GM23338 (cell line): ENCODE measurements around the gene SLC39A11. TPM values are rescaled to one million over a fixed set of nuclear protein-coding genes. Genes with fewer than 3 reads are reported as not detected.

Experiments
- ATAC-seq: fragments of 200-7000 bp; cut with Tn5 transposase; 3 replicates; pipeline ENCODE4 v1.9.1; 2020
- DNase-seq: peaks from one replicate; pipeline ENCODE4 v3.0.0-alpha.2; 2015; ENCODE audit warnings: low spot score
- H2AFZ ChIP-seq: fragments of 200-600 bp; sonication (generic); 2 replicates; pipeline ENCODE4 v1.8.0; 2016; ENCODE audit warnings: antibody characterized with exemption, mild to moderate bottlenecking, moderate library complexity
- H3F3A ChIP-seq: fragments of 200-600 bp; sonication (generic); replicated peaks from 2 replicates; pipeline ENCODE4 v1.8.0; 2017; ENCODE audit warnings: antibody characterized with exemption, mixed run types, low read depth
- H3K27ac ChIP-seq: fragments of 200-600 bp; sonication (generic); 2 replicates; pipeline ENCODE4 v1.6.1; 2016; ENCODE audit warnings: low read depth
- H3K27me3 ChIP-seq: fragments of 200-600 bp; sonication (generic); 2 replicates; pipeline ENCODE4 v1.8.0; 2016; ENCODE audit warnings: mild to moderate bottlenecking, mixed run types, moderate library complexity; ENCODE audit not compliant: insufficient read depth
- H3K36me3 ChIP-seq: fragments of 200-600 bp; sonication (generic); 2 replicates; pipeline ENCODE4 v1.8.0; 2016; ENCODE audit warnings: mild to moderate bottlenecking; ENCODE audit not compliant: insufficient read depth
- H3K4me1 ChIP-seq: fragments of 200-600 bp; sonication (generic); 2 replicates; pipeline ENCODE4 v1.8.0; 2016; ENCODE audit warnings: mild to moderate bottlenecking, moderate library complexity; ENCODE audit not compliant: insufficient read depth
- H3K4me2 ChIP-seq: fragments of 200-600 bp; sonication (generic); 2 replicates; pipeline ENCODE4 v1.7.1; 2017; ENCODE audit warnings: mixed run types
- H3K4me3 ChIP-seq: fragments of 200-600 bp; sonication (generic); 2 replicates; pipeline ENCODE4 v1.6.1; 2016; ENCODE audit warnings: mixed run types
- H3K79me2 ChIP-seq: fragments of 200-600 bp; sonication (generic); replicated peaks from 2 replicates; pipeline ENCODE4 v1.8.0; 2017; ENCODE audit warnings: mild to moderate bottlenecking; ENCODE audit not compliant: insufficient read depth
- H3K9me2 ChIP-seq: fragments of 200-600 bp; sonication (generic); 2 replicates; pipeline ENCODE4 v1.8.0; 2017; ENCODE audit not compliant: insufficient read depth
- H4K20me1 ChIP-seq: fragments of 200-600 bp; sonication (generic); replicated peaks from 2 replicates; pipeline ENCODE4 v1.8.0; 2017; ENCODE audit warnings: mild to moderate bottlenecking; ENCODE audit not compliant: insufficient read depth
- H3K27ac Mint-ChIP-seq: 2 replicates; pipeline ENCODE4 v1.8.0; 2020; ENCODE audit warnings: inconsistent platforms, mild to moderate bottlenecking, moderate library complexity, mixed read lengths
- H3K27me3 Mint-ChIP-seq: 3 replicates; pipeline ENCODE4 v1.8.0; 2022; ENCODE audit warnings: low read depth, mild to moderate bottlenecking, moderate library complexity, mixed read lengths, inconsistent platforms; ENCODE audit not compliant: insufficient read depth, poor library complexity
- H3K36me3 Mint-ChIP-seq: 3 replicates; pipeline ENCODE4 v1.8.0; 2021; ENCODE audit warnings: low read depth, mild to moderate bottlenecking, inconsistent platforms, moderate library complexity, mixed read lengths
- H3K4me1 Mint-ChIP-seq: 3 replicates; pipeline ENCODE4 v1.8.0; 2020; ENCODE audit warnings: mild to moderate bottlenecking, inconsistent platforms, mixed read lengths
- H3K4me3 Mint-ChIP-seq: 3 replicates; pipeline ENCODE4 v1.8.0; 2021; ENCODE audit warnings: moderate library complexity, mild to moderate bottlenecking, inconsistent platforms, mixed read lengths
- H3K9me3 Mint-ChIP-seq: 3 replicates; pipeline ENCODE4 v1.8.0; 2020; ENCODE audit warnings: moderate library complexity, mild to moderate bottlenecking, inconsistent platforms, mixed read lengths
- CREB1 ChIP-seq: fragments of 250-450 bp; sonication (Bioruptor Pico); IDR thresholded peaks from 2 replicates; pipeline ENCODE4 v1.5.0; 2020; ENCODE audit warnings: low read depth, mild to moderate bottlenecking, moderate library complexity
- EZH2 ChIP-seq: fragments of 200-600 bp; sonication (generic); IDR thresholded peaks from one replicate; pipeline ENCODE4 v1.8.0; 2017; ENCODE audit warnings: antibody characterized with exemption, mild to moderate bottlenecking, low read depth; ENCODE audit not compliant: unreplicated experiment
- EZH2phosphoT487 ChIP-seq: fragments of 200-600 bp; sonication (generic); IDR thresholded peaks from one replicate; pipeline ENCODE4 v1.8.1; 2018; ENCODE audit warnings: antibody characterized with exemption; ENCODE audit not compliant: unreplicated experiment
- JUNB ChIP-seq: IDR thresholded peaks from one replicate; pipeline ENCODE4 v1.6.1; 2016; ENCODE audit warnings: antibody characterized with exemption; ENCODE audit not compliant: unreplicated experiment
- NANOG ChIP-seq: IDR thresholded peaks from 2 replicates; pipeline ENCODE4 v1.6.1; 2016; ENCODE audit warnings: antibody characterized with exemption, borderline replicate concordance
- POLR2AphosphoS5 ChIP-seq: IDR thresholded peaks from 2 replicates; pipeline ENCODE4 v1.6.1; 2016; ENCODE audit warnings: antibody characterized with exemption, low read depth
- STAT1 ChIP-seq: IDR thresholded peaks from one replicate; pipeline ENCODE4 v1.6.1; 2016; ENCODE audit warnings: antibody characterized with exemption; ENCODE audit not compliant: unreplicated experiment
- ZNF114 ChIP-seq: fragments of 250-450 bp; sonication (Bioruptor Pico); IDR thresholded peaks from 2 replicates; pipeline ENCODE4 v1.5.0; 2020; ENCODE audit warnings: mild to moderate bottlenecking, moderate library complexity
- ZNF331 ChIP-seq: fragments of 250-450 bp; sonication (Bioruptor Pico); IDR thresholded peaks from 2 replicates; pipeline ENCODE4 v1.5.0; 2020; ENCODE audit warnings: low read depth, mild to moderate bottlenecking, moderate library complexity
- polyA plus RNA-seq: library from polyadenylated mRNA; unstranded; fragments of >200 nt; fragmentation: Nextera tagmentation; extraction: Ambion mirVana; gene quantifications from 2 replicates; pipeline ENCODE4 v1.2.1, GENCODE V29; 2016
- total RNA-seq: library from RNA; depleted of rRNA; stranded (reverse); fragments of >200 nt; shearing (Covaris generic); gene quantifications from 2 replicates; pipeline ENCODE4 v1.2.3, GENCODE V29; 2014
- TF ChIP-seq, protein P1 (sequence below), 2 experiments: fragments of 200-600 bp in 1 of 2; sonication (generic) in 1 of 2; conservative IDR thresholded peaks; 2 replicates each; pipeline versions ENCODE4 v1.5.1 to v1.6.1; 2016 to 2017; ENCODE audit warnings: antibody characterized with exemption in 2 of 2, low read depth in 2 of 2, mild to moderate bottlenecking in 2 of 2, moderate library complexity in 1 of 2
- TF ChIP-seq, protein P2 (sequence below): fragments of 250-450 bp; sonication (Bioruptor Pico); IDR thresholded peaks from 2 replicates; pipeline ENCODE4 v1.5.0; 2020; ENCODE audit warnings: mild to moderate bottlenecking, moderate library complexity
- TF ChIP-seq, protein P3 (sequence below): IDR thresholded peaks from one replicate; pipeline ENCODE4 v1.6.1; 2018; ENCODE audit warnings: antibody characterized with exemption; ENCODE audit not compliant: unreplicated experiment
- TF ChIP-seq, protein P4 (sequence below): IDR thresholded peaks from 2 replicates; pipeline ENCODE4 v1.6.1; 2016; ENCODE audit warnings: antibody characterized with exemption

SLC39A11 gene
- total and polyA plus RNA-seq, 2 experiments from 2014 or later, result 10.8 to 18.1 TPM

DNA sequence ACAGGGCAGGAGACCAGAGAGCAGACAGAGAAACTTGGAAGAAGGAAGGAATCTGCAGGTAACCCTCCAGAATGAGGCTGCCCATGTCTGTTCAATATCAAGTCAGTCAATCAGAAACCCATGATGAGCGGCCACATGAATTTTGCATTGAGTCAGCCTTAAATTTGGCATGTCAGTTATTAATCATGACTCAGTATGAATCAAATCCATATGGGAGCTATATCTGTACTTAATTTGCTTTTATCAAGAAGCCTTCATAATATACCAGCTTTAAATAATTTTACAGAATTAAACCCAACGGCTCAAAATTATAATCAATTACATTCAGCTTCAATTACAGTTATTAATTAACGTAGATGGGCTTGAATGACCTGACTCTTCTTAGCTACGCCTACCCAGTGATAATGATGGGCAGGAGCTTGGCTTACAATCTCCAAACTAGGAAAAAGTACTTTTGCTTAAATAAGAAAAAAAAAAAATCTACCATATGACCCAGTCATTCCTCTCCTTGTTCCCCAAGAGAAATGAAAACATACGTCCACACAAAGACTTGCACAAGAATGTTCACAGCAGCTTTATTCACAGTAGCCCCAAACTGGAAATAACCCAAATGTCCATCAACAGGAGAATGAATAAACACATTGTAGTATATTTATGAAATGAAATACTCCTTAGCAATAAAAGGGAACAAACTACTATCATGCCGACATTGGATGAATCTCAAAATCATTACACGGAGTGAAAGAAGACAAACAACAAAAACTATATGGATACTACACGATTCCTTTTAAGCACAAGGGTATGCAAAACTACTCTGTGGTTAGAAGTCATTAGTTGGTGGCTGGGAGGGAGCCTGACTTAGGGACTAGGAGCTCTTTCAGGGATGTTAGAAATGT, 48.6 kb downstream of the SLC39A11 start:
- no peaks in the 10 kb centered on the region for H4K20me1 ChIP-seq
- no peak overlapping the region for H3K4me3 Mint-ChIP-seq
- H3K36me3 Mint-ChIP-seq, result 0 out of 3 replicates have a peak, but pooled peaks cover 3% of the 10 kb centered on the region
- no peaks in the 10 kb centered on the region; the same call in 1 of the 2 replicates for H3K79me2 ChIP-seq
- no peak overlapping the region for H2AFZ ChIP-seq
- H3K27me3 ChIP-seq, result no peaks in the 10 kb centered on the region
- H3K27ac ChIP-seq, result no peak overlapping the region
- H3K27me3 Mint-ChIP-seq, result no peaks in the 10 kb centered on the region
- H3K9me3 Mint-ChIP-seq, result peaks cover 4% of the 10 kb centered on the region; the same call in 1 of the 3 replicates
- no peaks in the 10 kb centered on the region for H3F3A ChIP-seq
- no peak overlapping the region for H3K27ac Mint-ChIP-seq
- TF ChIP-seq EZH2phosphoT487 (no peak), NANOG (no peak), ZNF331 (CRISPR knock-in tag) (no peak), ZNF114 (CRISPR knock-in tag) (no peak), STAT1 (no peak), EZH2 (no peak), JUNB (no peak), POLR2AphosphoS5 (no peak), CREB1 (CRISPR knock-in tag) (no peak)
- TF ChIP-seq, protein P1, sequence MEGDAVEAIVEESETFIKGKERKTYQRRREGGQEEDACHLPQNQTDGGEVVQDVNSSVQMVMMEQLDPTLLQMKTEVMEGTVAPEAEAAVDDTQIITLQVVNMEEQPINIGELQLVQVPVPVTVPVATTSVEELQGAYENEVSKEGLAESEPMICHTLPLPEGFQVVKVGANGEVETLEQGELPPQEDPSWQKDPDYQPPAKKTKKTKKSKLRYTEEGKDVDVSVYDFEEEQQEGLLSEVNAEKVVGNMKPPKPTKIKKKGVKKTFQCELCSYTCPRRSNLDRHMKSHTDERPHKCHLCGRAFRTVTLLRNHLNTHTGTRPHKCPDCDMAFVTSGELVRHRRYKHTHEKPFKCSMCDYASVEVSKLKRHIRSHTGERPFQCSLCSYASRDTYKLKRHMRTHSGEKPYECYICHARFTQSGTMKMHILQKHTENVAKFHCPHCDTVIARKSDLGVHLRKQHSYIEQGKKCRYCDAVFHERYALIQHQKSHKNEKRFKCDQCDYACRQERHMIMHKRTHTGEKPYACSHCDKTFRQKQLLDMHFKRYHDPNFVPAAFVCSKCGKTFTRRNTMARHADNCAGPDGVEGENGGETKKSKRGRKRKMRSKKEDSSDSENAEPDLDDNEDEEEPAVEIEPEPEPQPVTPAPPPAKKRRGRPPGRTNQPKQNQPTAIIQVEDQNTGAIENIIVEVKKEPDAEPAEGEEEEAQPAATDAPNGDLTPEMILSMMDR (conservative IDR thresholded peaks at IDR 0.05; ENCODE audit: low read depth in 2 of 2), result no peak
- TF ChIP-seq, protein P2, sequence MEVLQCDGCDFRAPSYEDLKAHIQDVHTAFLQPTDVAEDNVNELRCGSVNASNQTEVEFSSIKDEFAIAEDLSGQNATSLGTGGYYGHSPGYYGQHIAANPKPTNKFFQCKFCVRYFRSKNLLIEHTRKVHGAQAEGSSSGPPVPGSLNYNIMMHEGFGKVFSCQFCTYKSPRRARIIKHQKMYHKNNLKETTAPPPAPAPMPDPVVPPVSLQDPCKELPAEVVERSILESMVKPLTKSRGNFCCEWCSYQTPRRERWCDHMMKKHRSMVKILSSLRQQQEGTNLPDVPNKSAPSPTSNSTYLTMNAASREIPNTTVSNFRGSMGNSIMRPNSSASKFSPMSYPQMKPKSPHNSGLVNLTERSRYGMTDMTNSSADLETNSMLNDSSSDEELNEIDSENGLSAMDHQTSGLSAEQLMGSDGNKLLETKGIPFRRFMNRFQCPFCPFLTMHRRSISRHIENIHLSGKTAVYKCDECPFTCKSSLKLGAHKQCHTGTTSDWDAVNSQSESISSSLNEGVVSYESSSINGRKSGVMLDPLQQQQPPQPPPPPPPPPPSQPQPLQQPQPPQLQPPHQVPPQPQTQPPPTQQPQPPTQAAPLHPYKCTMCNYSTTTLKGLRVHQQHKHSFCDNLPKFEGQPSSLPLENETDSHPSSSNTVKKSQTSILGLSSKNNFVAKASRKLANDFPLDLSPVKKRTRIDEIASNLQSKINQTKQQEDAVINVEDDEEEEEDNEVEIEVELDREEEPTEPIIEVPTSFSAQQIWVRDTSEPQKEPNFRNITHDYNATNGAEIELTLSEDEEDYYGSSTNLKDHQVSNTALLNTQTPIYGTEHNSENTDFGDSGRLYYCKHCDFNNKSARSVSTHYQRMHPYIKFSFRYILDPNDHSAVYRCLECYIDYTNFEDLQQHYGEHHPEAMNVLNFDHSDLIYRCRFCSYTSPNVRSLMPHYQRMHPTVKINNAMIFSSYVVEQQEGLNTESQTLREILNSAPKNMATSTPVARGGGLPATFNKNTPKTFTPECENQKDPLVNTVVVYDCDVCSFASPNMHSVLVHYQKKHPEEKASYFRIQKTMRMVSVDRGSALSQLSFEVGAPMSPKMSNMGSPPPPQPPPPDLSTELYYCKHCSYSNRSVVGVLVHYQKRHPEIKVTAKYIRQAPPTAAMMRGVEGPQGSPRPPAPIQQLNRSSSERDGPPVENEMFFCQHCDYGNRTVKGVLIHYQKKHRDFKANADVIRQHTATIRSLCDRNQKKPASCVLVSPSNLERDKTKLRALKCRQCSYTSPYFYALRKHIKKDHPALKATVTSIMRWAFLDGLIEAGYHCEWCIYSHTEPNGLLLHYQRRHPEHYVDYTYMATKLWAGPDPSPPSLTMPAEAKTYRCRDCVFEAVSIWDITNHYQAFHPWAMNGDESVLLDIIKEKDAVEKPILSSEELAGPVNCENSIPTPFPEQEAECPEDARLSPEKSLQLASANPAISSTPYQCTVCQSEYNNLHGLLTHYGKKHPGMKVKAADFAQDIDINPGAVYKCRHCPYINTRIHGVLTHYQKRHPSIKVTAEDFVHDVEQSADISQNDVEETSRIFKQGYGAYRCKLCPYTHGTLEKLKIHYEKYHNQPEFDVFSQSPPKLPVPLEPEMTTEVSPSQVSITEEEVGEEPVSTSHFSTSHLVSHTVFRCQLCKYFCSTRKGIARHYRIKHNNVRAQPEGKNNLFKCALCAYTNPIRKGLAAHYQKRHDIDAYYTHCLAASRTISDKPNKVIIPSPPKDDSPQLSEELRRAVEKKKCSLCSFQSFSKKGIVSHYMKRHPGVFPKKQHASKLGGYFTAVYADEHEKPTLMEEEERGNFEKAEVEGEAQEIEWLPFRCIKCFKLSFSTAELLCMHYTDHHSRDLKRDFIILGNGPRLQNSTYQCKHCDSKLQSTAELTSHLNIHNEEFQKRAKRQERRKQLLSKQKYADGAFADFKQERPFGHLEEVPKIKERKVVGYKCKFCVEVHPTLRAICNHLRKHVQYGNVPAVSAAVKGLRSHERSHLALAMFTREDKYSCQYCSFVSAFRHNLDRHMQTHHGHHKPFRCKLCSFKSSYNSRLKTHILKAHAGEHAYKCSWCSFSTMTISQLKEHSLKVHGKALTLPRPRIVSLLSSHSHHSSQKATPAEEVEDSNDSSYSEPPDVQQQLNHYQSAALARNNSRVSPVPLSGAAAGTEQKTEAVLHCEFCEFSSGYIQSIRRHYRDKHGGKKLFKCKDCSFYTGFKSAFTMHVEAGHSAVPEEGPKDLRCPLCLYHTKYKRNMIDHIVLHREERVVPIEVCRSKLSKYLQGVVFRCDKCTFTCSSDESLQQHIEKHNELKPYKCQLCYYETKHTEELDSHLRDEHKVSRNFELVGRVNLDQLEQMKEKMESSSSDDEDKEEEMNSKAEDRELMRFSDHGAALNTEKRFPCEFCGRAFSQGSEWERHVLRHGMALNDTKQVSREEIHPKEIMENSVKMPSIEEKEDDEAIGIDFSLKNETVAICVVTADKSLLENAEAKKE (CRISPR knock-in tag), result no peak
- TF ChIP-seq, protein P3, sequence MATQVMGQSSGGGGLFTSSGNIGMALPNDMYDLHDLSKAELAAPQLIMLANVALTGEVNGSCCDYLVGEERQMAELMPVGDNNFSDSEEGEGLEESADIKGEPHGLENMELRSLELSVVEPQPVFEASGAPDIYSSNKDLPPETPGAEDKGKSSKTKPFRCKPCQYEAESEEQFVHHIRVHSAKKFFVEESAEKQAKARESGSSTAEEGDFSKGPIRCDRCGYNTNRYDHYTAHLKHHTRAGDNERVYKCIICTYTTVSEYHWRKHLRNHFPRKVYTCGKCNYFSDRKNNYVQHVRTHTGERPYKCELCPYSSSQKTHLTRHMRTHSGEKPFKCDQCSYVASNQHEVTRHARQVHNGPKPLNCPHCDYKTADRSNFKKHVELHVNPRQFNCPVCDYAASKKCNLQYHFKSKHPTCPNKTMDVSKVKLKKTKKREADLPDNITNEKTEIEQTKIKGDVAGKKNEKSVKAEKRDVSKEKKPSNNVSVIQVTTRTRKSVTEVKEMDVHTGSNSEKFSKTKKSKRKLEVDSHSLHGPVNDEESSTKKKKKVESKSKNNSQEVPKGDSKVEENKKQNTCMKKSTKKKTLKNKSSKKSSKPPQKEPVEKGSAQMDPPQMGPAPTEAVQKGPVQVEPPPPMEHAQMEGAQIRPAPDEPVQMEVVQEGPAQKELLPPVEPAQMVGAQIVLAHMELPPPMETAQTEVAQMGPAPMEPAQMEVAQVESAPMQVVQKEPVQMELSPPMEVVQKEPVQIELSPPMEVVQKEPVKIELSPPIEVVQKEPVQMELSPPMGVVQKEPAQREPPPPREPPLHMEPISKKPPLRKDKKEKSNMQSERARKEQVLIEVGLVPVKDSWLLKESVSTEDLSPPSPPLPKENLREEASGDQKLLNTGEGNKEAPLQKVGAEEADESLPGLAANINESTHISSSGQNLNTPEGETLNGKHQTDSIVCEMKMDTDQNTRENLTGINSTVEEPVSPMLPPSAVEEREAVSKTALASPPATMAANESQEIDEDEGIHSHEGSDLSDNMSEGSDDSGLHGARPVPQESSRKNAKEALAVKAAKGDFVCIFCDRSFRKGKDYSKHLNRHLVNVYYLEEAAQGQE, result no peak
- TF ChIP-seq, protein P4, sequence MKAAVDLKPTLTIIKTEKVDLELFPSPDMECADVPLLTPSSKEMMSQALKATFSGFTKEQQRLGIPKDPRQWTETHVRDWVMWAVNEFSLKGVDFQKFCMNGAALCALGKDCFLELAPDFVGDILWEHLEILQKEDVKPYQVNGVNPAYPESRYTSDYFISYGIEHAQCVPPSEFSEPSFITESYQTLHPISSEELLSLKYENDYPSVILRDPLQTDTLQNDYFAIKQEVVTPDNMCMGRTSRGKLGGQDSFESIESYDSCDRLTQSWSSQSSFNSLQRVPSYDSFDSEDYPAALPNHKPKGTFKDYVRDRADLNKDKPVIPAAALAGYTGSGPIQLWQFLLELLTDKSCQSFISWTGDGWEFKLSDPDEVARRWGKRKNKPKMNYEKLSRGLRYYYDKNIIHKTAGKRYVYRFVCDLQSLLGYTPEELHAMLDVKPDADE, result no peak
- no peaks in the 10 kb centered on the region for H3K4me1 ChIP-seq
- H3K9me2 ChIP-seq, result no peaks in the 10 kb centered on the region
- no peaks in the 10 kb centered on the region for H3K36me3 ChIP-seq
- H3K4me1 Mint-ChIP-seq, result peaks cover 2% of the 10 kb centered on the region; the same call in 2 of the 3 replicates
- DNase-seq (no peak), ATAC-seq (no peak)
- no peak overlapping the region for H3K4me3 ChIP-seq
- no peak overlapping the region for H3K4me2 ChIP-seq
